ENCODE measurements around the gene USP48.

Gene USP48

GRCh38 chr1:21641076-21641475, 141.9 kb downstream of the USP48 start:
- peaks cover 6% of the 10 kb centered on the region for H3K27me3 ChIP-seq (replicated peaks)
- in situ Hi-C loops (cut with HindIII; ENCODE audit: low pct_ligation_motif_present, low sequenced_read_pairs) = no loop called here
- no peaks in the 10 kb centered on the region for H3K36me3 ChIP-seq (replicated peaks)
- H3K27ac ChIP-seq = no peak overlapping the region
- DNase-seq = no peak
- no peak for TF ChIP-seq CTCF (IDR thresholded peaks at IDR 0.05; ENCODE audit: low read depth, low read length, missing control alignments)
- H3K4me3 ChIP-seq (ENCODE audit: low read depth, low read length) = no peak overlapping the region

- Histone ChIP-seq H3K27me3 (replicated peaks) (peaks cover 8% of the 10 kb centered on the region), H3K36me3 (replicated peaks) (no peaks in the 10 kb centered on the region), H3K4me3 (ENCODE audit: low read depth, low read length) (no peak overlapping the region), H3K27ac (no peak overlapping the region)
- TF ChIP-seq CTCF (IDR thresholded peaks at IDR 0.05; ENCODE audit: low read depth, low read length, missing control alignments) = no peak
- no peak for DNase-seq
- in situ Hi-C loops (cut with HindIII; ENCODE audit: low pct_ligation_motif_present, low sequenced_read_pairs) = no loop called here
Observed at GRCh38 chr1:21640653-21641052, 142.3 kb downstream of the USP48 start.

- H3K36me3 ChIP-seq (replicated peaks) = no peaks in the 10 kb centered on the region
- in situ Hi-C loops (cut with HindIII; ENCODE audit: low pct_ligation_motif_present, low sequenced_read_pairs) = no loop called here
- peaks cover 8% of the 10 kb centered on the region for H3K27me3 ChIP-seq (replicated peaks)
- no peak overlapping the region for H3K27ac ChIP-seq
- TF ChIP-seq CTCF (IDR thresholded peaks at IDR 0.05; ENCODE audit: low read depth, low read length, missing control alignments) = no peak
- no peak overlapping the region for H3K4me3 ChIP-seq (ENCODE audit: low read depth, low read length)
- DNase-seq = no peak
Observed at GRCh38 chr1:21639594-21640041, 143.3 kb downstream of the USP48 start.

GRCh38 chr1:21638531-21639341, 144.2 kb downstream of the USP48 start:
- H3K27ac ChIP-seq = no peak overlapping the region
- in situ Hi-C loops (cut with HindIII; ENCODE audit: low pct_ligation_motif_present, low sequenced_read_pairs) = no loop called here
- no peak for DNase-seq
- no peak for TF ChIP-seq CTCF (IDR thresholded peaks at IDR 0.05; ENCODE audit: low read depth, low read length, missing control alignments)
- H3K4me3 ChIP-seq (ENCODE audit: low read depth, low read length) = no peak overlapping the region
- no peaks in the 10 kb centered on the region for H3K36me3 ChIP-seq (replicated peaks)
- H3K27me3 ChIP-seq (replicated peaks) = peaks cover 8% of the 10 kb centered on the region

- DNase-seq = no peak
- in situ Hi-C loops (cut with HindIII; ENCODE audit: low pct_ligation_motif_present, low sequenced_read_pairs) = no loop called here
- no peak for TF ChIP-seq CTCF (IDR thresholded peaks at IDR 0.05; ENCODE audit: low read depth, low read length, missing control alignments)
- H3K36me3 ChIP-seq (replicated peaks) = no peaks in the 10 kb centered on the region
- H3K27ac ChIP-seq = no peak overlapping the region
- peaks cover 8% of the 10 kb centered on the region for H3K27me3 ChIP-seq (replicated peaks)
- no peak overlapping the region for H3K4me3 ChIP-seq (ENCODE audit: low read depth, low read length)
Observed at GRCh38 chr1:21637514-21637913, 145.4 kb downstream of the USP48 start.

GRCh38 chr1:21636029-21636428, 146.9 kb downstream of the USP48 start:
- no peak for DNase-seq
- H3K36me3 ChIP-seq (replicated peaks) = no peaks in the 10 kb centered on the region
- no peak for TF ChIP-seq CTCF (IDR thresholded peaks at IDR 0.05; ENCODE audit: low read depth, low read length, missing control alignments)
- H3K27ac ChIP-seq = no peak overlapping the region
- H3K4me3 ChIP-seq (ENCODE audit: low read depth, low read length) = no peak overlapping the region
- peaks cover 8% of the 10 kb centered on the region for H3K27me3 ChIP-seq (replicated peaks)
- in situ Hi-C loops (cut with HindIII; ENCODE audit: low pct_ligation_motif_present, low sequenced_read_pairs) = no loop called here
